Bronchial epithelial cell (primary cell): ENCODE results near the gene GCH1. TPM values are rescaled to one million over a fixed set of nuclear protein-coding genes. Genes with fewer than 3 reads are reported as not detected.

ENCODE experiments used
- DNase-seq: peaks from one replicate; pipeline ENCODE4 v3.0.0-alpha.2; 2010; ENCODE audit warnings: low read depth
- FAIRE-seq: peaks from 2 replicates; lab custom pipeline; 2011; peaks lifted over from hg19 to GRCh38; lab: Jason Lieb, UNC
- H3K27me3 ChIP-seq: 2 replicates; pipeline ENCODE4 v1.5.1; 2011; ENCODE audit warnings: low read length; ENCODE audit not compliant: control insufficient read depth, insufficient read depth
- H3K36me3 ChIP-seq: 2 replicates; pipeline ENCODE4 v1.5.1; 2011; ENCODE audit warnings: low read length; ENCODE audit not compliant: control insufficient read depth, insufficient read depth
- H3K4me3 ChIP-seq: 2 replicates; pipeline ENCODE4 v1.5.1; 2011; ENCODE audit warnings: mild to moderate bottlenecking, low read depth, low read length, control low read depth
- total RNA-seq: library from RNA; depleted of rRNA; stranded (reverse); fragments of >200 nt; gene quantifications from 2 replicates; pipeline ENCODE4 v1.2.1, GENCODE V29; 2014
- TF ChIP-seq, protein P1 (sequence below): IDR thresholded peaks from 2 replicates; pipeline ENCODE4 v1.5.1; 2011; ENCODE audit warnings: mild to moderate bottlenecking, moderate library complexity, low read length, control low read depth, inconsistent platforms; ENCODE audit not compliant: insufficient read depth, severe bottlenecking

GCH1 gene
- total RNA-seq, 1 donor from 2014 or later: 9.0 TPM

DNA sequence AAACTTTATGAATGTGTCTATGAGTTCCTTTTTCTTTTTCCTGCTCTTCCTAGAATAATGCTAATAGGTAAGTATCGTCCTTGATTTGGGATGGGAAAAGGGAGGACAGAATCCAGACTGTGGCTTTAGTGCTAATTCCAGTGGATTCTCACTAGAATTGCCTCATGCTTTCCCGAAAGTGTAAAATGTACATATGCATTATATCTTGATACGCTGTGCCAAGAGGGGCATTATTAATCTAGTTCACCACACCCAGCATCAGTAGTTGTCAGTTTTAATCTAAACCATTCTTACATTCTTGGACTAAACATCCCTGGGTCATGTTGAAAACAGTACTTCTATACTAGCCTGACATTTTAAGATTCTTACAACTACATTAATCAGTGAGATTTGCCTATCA, 49.3 kb downstream of the GCH1 start:
- Histone ChIP-seq H3K4me3 (no peak overlapping the region), H3K36me3 (no peaks in the 10 kb centered on the region), H3K27me3 (no peaks in the 10 kb centered on the region)
- TF ChIP-seq, protein P1, sequence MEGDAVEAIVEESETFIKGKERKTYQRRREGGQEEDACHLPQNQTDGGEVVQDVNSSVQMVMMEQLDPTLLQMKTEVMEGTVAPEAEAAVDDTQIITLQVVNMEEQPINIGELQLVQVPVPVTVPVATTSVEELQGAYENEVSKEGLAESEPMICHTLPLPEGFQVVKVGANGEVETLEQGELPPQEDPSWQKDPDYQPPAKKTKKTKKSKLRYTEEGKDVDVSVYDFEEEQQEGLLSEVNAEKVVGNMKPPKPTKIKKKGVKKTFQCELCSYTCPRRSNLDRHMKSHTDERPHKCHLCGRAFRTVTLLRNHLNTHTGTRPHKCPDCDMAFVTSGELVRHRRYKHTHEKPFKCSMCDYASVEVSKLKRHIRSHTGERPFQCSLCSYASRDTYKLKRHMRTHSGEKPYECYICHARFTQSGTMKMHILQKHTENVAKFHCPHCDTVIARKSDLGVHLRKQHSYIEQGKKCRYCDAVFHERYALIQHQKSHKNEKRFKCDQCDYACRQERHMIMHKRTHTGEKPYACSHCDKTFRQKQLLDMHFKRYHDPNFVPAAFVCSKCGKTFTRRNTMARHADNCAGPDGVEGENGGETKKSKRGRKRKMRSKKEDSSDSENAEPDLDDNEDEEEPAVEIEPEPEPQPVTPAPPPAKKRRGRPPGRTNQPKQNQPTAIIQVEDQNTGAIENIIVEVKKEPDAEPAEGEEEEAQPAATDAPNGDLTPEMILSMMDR: no peak
- FAIRE-seq (no peak), DNase-seq (no peak)

DNA sequence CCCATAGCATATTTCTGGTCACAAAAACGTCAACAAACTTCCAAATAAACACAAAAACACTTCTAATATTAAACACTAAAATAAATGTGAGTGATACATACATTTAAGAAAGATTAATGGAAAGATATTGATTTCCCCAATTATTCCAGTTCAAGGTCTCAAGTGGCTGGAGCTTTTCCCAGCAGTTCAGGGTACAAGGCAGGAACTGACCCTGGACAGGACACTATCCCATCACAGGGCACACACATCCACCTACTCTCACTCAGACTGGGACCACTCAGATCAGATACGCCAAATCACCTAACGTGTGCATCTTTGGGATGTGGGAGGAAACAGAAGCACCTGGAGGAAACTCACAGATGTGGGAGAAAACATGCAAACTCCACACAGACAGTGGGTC, 50.4 kb downstream of the GCH1 start:
- DNase-seq (no peak), FAIRE-seq (no peak)
- H3K36me3 ChIP-seq: no peaks in the 10 kb centered on the region
- H3K27me3 ChIP-seq: no peaks in the 10 kb centered on the region
- TF ChIP-seq, protein P1: no peak
- H3K4me3 ChIP-seq: no peak overlapping the region

DNA sequence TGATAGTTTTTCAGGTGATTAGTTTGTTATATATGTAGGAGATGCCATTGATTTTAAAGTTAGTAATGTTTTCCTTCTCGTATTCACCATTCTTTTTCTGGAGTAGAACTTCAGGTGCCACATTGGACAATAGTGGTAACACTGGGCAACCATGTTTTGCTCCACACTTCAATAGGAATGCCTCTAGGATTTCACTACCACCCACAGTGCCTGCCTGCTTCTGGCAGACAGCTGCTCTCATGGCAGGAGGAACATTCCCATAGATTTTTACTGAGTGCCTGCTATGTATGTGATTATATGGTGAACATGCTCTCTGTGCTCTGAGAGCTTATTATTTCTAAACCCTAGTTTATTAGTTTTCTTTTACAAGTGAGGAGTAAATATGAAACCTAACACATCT, 53.7 kb downstream of the GCH1 start:
- Histone ChIP-seq H3K27me3 (no peaks in the 10 kb centered on the region), H3K36me3 (no peaks in the 10 kb centered on the region), H3K4me3 (no peak overlapping the region)
- FAIRE-seq (no peak), DNase-seq (no peak)
- TF ChIP-seq, protein P1: no peak

DNA sequence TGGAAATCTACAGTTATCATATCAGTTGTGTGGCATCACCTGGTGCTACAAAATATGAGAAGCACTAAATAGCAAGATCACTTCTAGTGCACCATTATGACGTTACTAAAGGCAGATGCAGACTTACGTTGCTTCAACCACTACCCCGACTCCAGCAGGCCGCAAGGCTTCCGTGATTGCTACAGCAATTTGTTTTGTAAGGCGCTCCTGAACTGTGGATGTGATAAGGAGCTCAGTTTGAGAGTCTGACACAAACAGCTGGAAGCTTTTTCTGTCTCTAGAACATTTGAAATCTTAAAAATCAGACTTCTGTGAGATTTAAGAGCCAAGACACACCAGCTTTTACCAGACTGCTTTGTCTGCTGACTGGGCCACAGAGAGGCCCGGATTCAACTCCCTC, 57.0 kb downstream of the GCH1 start:
- H3K27me3 ChIP-seq: no peaks in the 10 kb centered on the region
- DNase-seq (no peak), FAIRE-seq (peak; percentile 52)
- TF ChIP-seq, protein P1: no peak
- H3K36me3 ChIP-seq: no peaks in the 10 kb centered on the region
- no peak overlapping the region for H3K4me3 ChIP-seq

GRCh38 chr14:54844479-54844878, 58.1 kb downstream of the GCH1 start:
- Histone ChIP-seq H3K36me3 (no peaks in the 10 kb centered on the region), H3K27me3 (no peaks in the 10 kb centered on the region), H3K4me3 (no peak overlapping the region)
- FAIRE-seq (no peak), DNase-seq (no peak)
- TF ChIP-seq, protein P1: no peak

- Histone ChIP-seq H3K27me3 (no peaks in the 10 kb centered on the region), H3K36me3 (no peaks in the 10 kb centered on the region), H3K4me3 (no peak overlapping the region)
- TF ChIP-seq, protein P1: no peak
- DNase-seq (no peak), FAIRE-seq (no peak)
Observed at GRCh38 chr14:54840798-54841197, 61.8 kb downstream of the GCH1 start.
